ENCODE data around the gene MYRFL.

MYRFL gene

GRCh38 chr12:69828897-69829296, 3.9 kb downstream of the MYRFL start:
- no peak for TF ChIP-seq CTCF (IDR thresholded peaks at IDR 0.05; ENCODE audit: control extremely low read depth, extremely low read depth, low read depth, missing control alignments)

GRCh38 chr12:69833696-69834095, 8.7 kb downstream of the MYRFL start:
- TF ChIP-seq CTCF (IDR thresholded peaks at IDR 0.05; ENCODE audit: control extremely low read depth, extremely low read depth, low read depth, missing control alignments), result no peak
- DNase-seq (ENCODE audit: extremely low spot score), result no peak
- CTCF ChIA-PET, result interaction anchor here (1.2 kb wide), 1 partner anchor 16 kb away, joined by 3 read pairs; no protein-coding TSS in a partner anchor
- POLR2A ChIA-PET, result no interaction called here

More at GRCh38 chr12:69828897-69829296, 3.9 kb downstream of the MYRFL start:
- ChIA-PET POLR2A (no interaction called here), CTCF (interaction anchor here (1.1 to 2.2 kb wide), 3 partner anchors 10 to 712 kb away, joined by 3 to 9 read pairs (median 3); no protein-coding TSS in a partner anchor)
- DNase-seq (ENCODE audit: extremely low spot score), result no peak

GRCh38 chr12:69834147-69834546, 9.1 kb downstream of the MYRFL start:
- no peak for TF ChIP-seq CTCF (IDR thresholded peaks at IDR 0.05; ENCODE audit: control extremely low read depth, extremely low read depth, low read depth, missing control alignments)
- CTCF ChIA-PET, result interaction anchor here (1.2 kb wide), 1 partner anchor 17 kb away, joined by 3 read pairs; no protein-coding TSS in a partner anchor
- POLR2A ChIA-PET, result no interaction called here
- no peak for DNase-seq (ENCODE audit: extremely low spot score)

- ChIA-PET POLR2A (no interaction called here), CTCF (interaction anchor here (1.2 kb wide), 1 partner anchor 17 kb away, joined by 3 read pairs; no protein-coding TSS in a partner anchor)
- no peak for TF ChIP-seq CTCF (IDR thresholded peaks at IDR 0.05; ENCODE audit: control extremely low read depth, extremely low read depth, low read depth, missing control alignments)
- no peak for DNase-seq (ENCODE audit: extremely low spot score)
These were observed 9.5 kb downstream of the MYRFL start for GRCh38 chr12:69834576-69834975.

GRCh38 chr12:69835081-69835480, 10.1 kb downstream of the MYRFL start:
- no peak for DNase-seq (ENCODE audit: extremely low spot score)
- CTCF ChIA-PET, result no interaction called here
- POLR2A ChIA-PET, result no interaction called here
- no peak for TF ChIP-seq CTCF (IDR thresholded peaks at IDR 0.05; ENCODE audit: control extremely low read depth, extremely low read depth, low read depth, missing control alignments)

GRCh38 chr12:69836015-69836414, 11.0 kb downstream of the MYRFL start:
- ChIA-PET POLR2A (no interaction called here), CTCF (no interaction called here)
- DNase-seq (ENCODE audit: extremely low spot score), result no peak
- TF ChIP-seq CTCF (IDR thresholded peaks at IDR 0.05; ENCODE audit: control extremely low read depth, extremely low read depth, low read depth, missing control alignments), result no peak

- TF ChIP-seq CTCF (IDR thresholded peaks at IDR 0.05; ENCODE audit: control extremely low read depth, extremely low read depth, low read depth, missing control alignments), result no peak
- ChIA-PET POLR2A (no interaction called here), CTCF (no interaction called here)
- DNase-seq (ENCODE audit: extremely low spot score), result no peak
These were observed 12.2 kb downstream of the MYRFL start for GRCh38 chr12:69837191-69837590.

Measured in GM10248 (cell line).